ENCODE results near the gene SPDEF. TPM values are rescaled to one million over a fixed set of nuclear protein-coding genes. Genes with fewer than 3 reads are reported as not detected.

SPDEF gene
- total RNA-seq, 1 donor from 2014 or later: 0.15 TPM

- ATAC-seq: no peak
- no peak for DNase-seq (ENCODE audit: low spot score)
Observed at GRCh38 chr6:34547701-34548644, 8.2 kb downstream of the SPDEF start.

GRCh38 chr6:34546551-34547321 lies 9.4 kb downstream of the SPDEF start:
- DNase-seq (ENCODE audit: low spot score): no peak
- peak; percentile 60 for ATAC-seq

GRCh38 chr6:34544776-34545471 lies 11.2 kb downstream of the SPDEF start:
- DNase-seq (ENCODE audit: low spot score): no peak
- no peak for ATAC-seq

GRCh38 chr6:34544052-34544604 lies 12.0 kb downstream of the SPDEF start:
- no peak for ATAC-seq

GRCh38 chr6:34543421-34543820 lies 12.7 kb downstream of the SPDEF start:
- DNase-seq (ENCODE audit: low spot score): no peak
- ATAC-seq: no peak

More at GRCh38 chr6:34544052-34544604, 12.0 kb downstream of the SPDEF start:
- DNase-seq (ENCODE audit: low spot score): no peak

GRCh38 chr6:34540841-34541240 lies 15.3 kb downstream of the SPDEF start:
- DNase-seq (ENCODE audit: low spot score) (no peak), ATAC-seq (no peak)

GRCh38 chr6:34540222-34540621 lies 15.9 kb downstream of the SPDEF start:
- ATAC-seq (no peak), DNase-seq (ENCODE audit: low spot score) (no peak)

- ATAC-seq: no peak
- no peak for DNase-seq (ENCODE audit: low spot score)
Observed at GRCh38 chr6:34539181-34539580, 16.9 kb downstream of the SPDEF start.

- no peak for ATAC-seq
Observed at GRCh38 chr6:34538581-34538980, 17.5 kb downstream of the SPDEF start.

GRCh38 chr6:34537922-34538550 lies 18.1 kb downstream of the SPDEF start:
- DNase-seq (ENCODE audit: low spot score) (no peak), ATAC-seq (no peak)

More at GRCh38 chr6:34538581-34538980, 17.5 kb downstream of the SPDEF start:
- no peak for DNase-seq (ENCODE audit: low spot score)

GRCh38 chr6:34536959-34537848 lies 18.9 kb downstream of the SPDEF start:
- DNase-seq (ENCODE audit: low spot score) (no peak), ATAC-seq (no peak)

GRCh38 chr6:34536251-34536958 lies 19.7 kb downstream of the SPDEF start:
- DNase-seq (ENCODE audit: low spot score) (no peak), ATAC-seq (peak; percentile 7)

GRCh38 chr6:34535646-34536045 lies 20.5 kb downstream of the SPDEF start:
- ATAC-seq: no peak

GRCh38 chr6:34535199-34535598 lies 20.9 kb downstream of the SPDEF start:
- ATAC-seq (no peak), DNase-seq (ENCODE audit: low spot score) (no peak)

More at GRCh38 chr6:34535646-34536045, 20.5 kb downstream of the SPDEF start:
- no peak for DNase-seq (ENCODE audit: low spot score)

GRCh38 chr6:34534656-34535055 lies 21.5 kb downstream of the SPDEF start:
- DNase-seq (ENCODE audit: low spot score) (no peak), ATAC-seq (no peak)

- ATAC-seq: no peak
Observed at GRCh38 chr6:34534146-34534545, 22.0 kb downstream of the SPDEF start.

GRCh38 chr6:34532230-34532629 lies 23.9 kb downstream of the SPDEF start:
- ATAC-seq (no peak), DNase-seq (ENCODE audit: low spot score) (no peak)

More at GRCh38 chr6:34534146-34534545, 22.0 kb downstream of the SPDEF start:
- no peak for DNase-seq (ENCODE audit: low spot score)

GRCh38 chr6:34531580-34532201 lies 24.4 kb downstream of the SPDEF start:
- DNase-seq (ENCODE audit: low spot score) (no peak), ATAC-seq (no peak)

Data from left lobe of liver (tissue), 2 donors.